Stomach smooth muscle (tissue), 2 donors: ENCODE measurements around the gene MAGEB3.
"Not testable (repeated sequence)": the region's sequence is repeated elsewhere in the genome, so short reads cannot be mapped to it uniquely, and the experiment has no call there.

ENCODE experiments used
- H3K27ac ChIP-seq: one replicate; pipeline ENCODE4 v1.7.0; 2013; ENCODE audit warnings: mild to moderate bottlenecking, low read length, inconsistent platforms
- H3K27me3 ChIP-seq, 2 donors: one replicate each; pipeline ENCODE4 v1.7.0; 2013; ENCODE audit warnings: low read length in 2 of 2; ENCODE audit not compliant: insufficient read depth in 2 of 2, control insufficient read depth in 1 of 2
- H3K36me3 ChIP-seq, 2 donors: one replicate each; pipeline ENCODE4 v1.7.0; 2013; ENCODE audit warnings: low read length in 2 of 2; ENCODE audit not compliant: control insufficient read depth in 2 of 2, insufficient read depth in 2 of 2
- H3K4me1 ChIP-seq: one replicate; pipeline ENCODE4 v1.7.0; 2013; ENCODE audit warnings: low read length; ENCODE audit not compliant: control insufficient read depth, insufficient read depth
- H3K4me3 ChIP-seq, 2 donors: one replicate each; pipeline ENCODE4 v1.7.0; 2013; ENCODE audit warnings: low read length in 2 of 2
- H3K9ac ChIP-seq, 2 donors: one replicate each; pipeline ENCODE4 v1.7.0; 2013; ENCODE audit warnings: low read length in 2 of 2, mild to moderate bottlenecking in 1 of 2
- H3K9me3 ChIP-seq, 2 donors: one replicate each; pipeline ENCODE4 v1.7.0; 2013; ENCODE audit warnings: low read length in 2 of 2; ENCODE audit not compliant: control insufficient read depth in 2 of 2
- donor health status: healthy.
- donor health status: Pancreatic carcinoma.

MAGEB3 gene

GRCh38 chrX:30230395-30230794, at the start of gene MAGEB3:
Gene MAGEB3 (plus strand): TSS chrX:30230657. CDS start chrX:30235925, 5,268 bp downstream.
- no peaks in the 10 kb centered on the region for H3K9me3 ChIP-seq
- H3K4me1 ChIP-seq: no peaks in the 10 kb centered on the region

GRCh38 chrX:30181353-30181752, 49.1 kb upstream of the MAGEB3 start:
- no peaks in the 10 kb centered on the region for H3K36me3 ChIP-seq
- H3K9ac ChIP-seq: no peak overlapping the region
- H3K4me3 ChIP-seq: no peak overlapping the region
- H3K27me3 ChIP-seq: peaks cover 0 to 6% of the 10 kb centered on the region in 2 donors
- H3K27ac ChIP-seq: no peak overlapping the region
- H3K4me1 ChIP-seq: no peaks in the 10 kb centered on the region
- H3K9me3 ChIP-seq: no peaks in the 10 kb centered on the region

More at GRCh38 chrX:30230395-30230794, at the start of gene MAGEB3:
- peaks cover 0 to 8% of the 10 kb centered on the region in 2 donors for H3K27me3 ChIP-seq
- H3K4me3 ChIP-seq: no peak within 1 kb of the TSS
- H3K36me3 ChIP-seq: no peaks in the 10 kb centered on the region
- no peak within 1 kb of the TSS for H3K9ac ChIP-seq
- H3K27ac ChIP-seq: no peak within 1 kb of the TSS

- Histone ChIP-seq H3K27me3 (peaks cover 0 to 6% of the 10 kb centered on the region in 2 donors), H3K27ac (no peak overlapping the region), H3K36me3 (no peaks in the 10 kb centered on the region), H3K9me3 (no peaks in the 10 kb centered on the region), H3K4me1 (no peaks in the 10 kb centered on the region), H3K4me3 (no peak overlapping the region), H3K9ac (no peak overlapping the region)
Measured at GRCh38 chrX:30183554-30183953, 46.9 kb upstream of the MAGEB3 start.

- no peaks in the 10 kb centered on the region for H3K9me3 ChIP-seq
- H3K36me3 ChIP-seq: no peaks in the 10 kb centered on the region
- no peak overlapping the region for H3K27ac ChIP-seq
- H3K27me3 ChIP-seq: peaks cover 0 to 3% of the 10 kb centered on the region in 2 donors
- no peak overlapping the region for H3K4me3 ChIP-seq
- no peaks in the 10 kb centered on the region for H3K4me1 ChIP-seq
- no peak overlapping the region for H3K9ac ChIP-seq
Measured at GRCh38 chrX:30190426-30190825, 40.0 kb upstream of the MAGEB3 start.

- H3K36me3 ChIP-seq, H3K27me3 ChIP-seq, H3K9me3 ChIP-seq, H3K9ac ChIP-seq, H3K4me3 ChIP-seq, H3K27ac ChIP-seq, H3K4me1 ChIP-seq: not testable (repeated sequence)
Measured at GRCh38 chrX:30193910-30194309, 36.5 kb upstream of the MAGEB3 start.

DNA sequence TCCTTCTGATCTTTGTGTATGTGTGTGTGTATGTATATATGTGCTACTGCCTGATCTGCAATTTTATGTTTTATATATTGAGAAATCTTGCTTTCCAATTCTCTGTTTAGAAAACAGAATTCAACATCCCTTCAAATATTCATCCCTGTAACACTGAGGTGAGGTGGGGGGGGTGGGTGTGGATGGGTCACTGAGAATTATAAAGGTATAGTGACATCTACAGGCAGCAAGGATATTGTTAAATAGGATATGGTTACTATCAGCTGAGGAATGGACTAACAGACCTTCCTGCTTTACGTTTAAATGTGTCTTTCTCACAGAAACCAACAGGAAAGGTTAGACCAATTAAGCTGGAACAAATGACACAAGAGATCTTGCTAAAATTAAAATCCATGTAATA, 34.1 kb upstream of the MAGEB3 start:
- Histone ChIP-seq H3K36me3 (no peaks in the 10 kb centered on the region), H3K9ac (no peak overlapping the region), H3K27me3 (no peaks in the 10 kb centered on the region), H3K27ac (no peak overlapping the region), H3K9me3 (no peaks in the 10 kb centered on the region), H3K4me1 (no peaks in the 10 kb centered on the region), H3K4me3 (no peak overlapping the region)

DNA sequence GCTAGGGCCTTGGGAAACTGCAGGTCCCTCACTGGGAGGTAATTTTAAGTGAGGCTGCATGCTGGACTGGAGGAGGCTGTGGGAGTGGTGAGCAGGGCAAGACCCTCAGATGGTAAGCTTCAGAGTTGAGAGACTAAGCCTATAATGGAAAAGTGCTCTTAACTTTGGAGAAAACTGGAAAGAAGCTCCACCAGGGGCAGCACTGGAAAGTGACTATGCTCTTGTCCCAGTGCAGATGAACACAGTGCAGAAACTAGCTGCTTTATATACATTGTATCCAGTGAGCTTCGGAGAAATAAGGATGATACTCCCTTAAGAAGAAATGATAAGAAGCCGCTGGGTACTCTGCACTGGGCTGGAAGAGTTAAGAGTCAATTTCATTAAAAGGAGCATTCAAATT, 18.3 kb upstream of the MAGEB3 start:
- no peaks in the 10 kb centered on the region for H3K36me3 ChIP-seq
- no peaks in the 10 kb centered on the region for H3K4me1 ChIP-seq

GRCh38 chrX:30215357-30215843, 15.1 kb upstream of the MAGEB3 start, which contains the start of gene MAGEB2:
Gene MAGEB2 (plus strand): TSS chrX:30215563. CDS start chrX:30218581, 3,018 bp downstream.
- peaks cover 0 to 4% of the 10 kb centered on the region in 2 donors for H3K27me3 ChIP-seq

More for the DNA sequence above, 18.3 kb upstream of the MAGEB3 start:
- Histone ChIP-seq H3K9ac (no peak overlapping the region), H3K9me3 (no peaks in the 10 kb centered on the region), H3K4me3 (no peak overlapping the region), H3K27me3 (peaks cover 0 to 13% of the 10 kb centered on the region in 2 donors), H3K27ac (no peak overlapping the region)

DNA sequence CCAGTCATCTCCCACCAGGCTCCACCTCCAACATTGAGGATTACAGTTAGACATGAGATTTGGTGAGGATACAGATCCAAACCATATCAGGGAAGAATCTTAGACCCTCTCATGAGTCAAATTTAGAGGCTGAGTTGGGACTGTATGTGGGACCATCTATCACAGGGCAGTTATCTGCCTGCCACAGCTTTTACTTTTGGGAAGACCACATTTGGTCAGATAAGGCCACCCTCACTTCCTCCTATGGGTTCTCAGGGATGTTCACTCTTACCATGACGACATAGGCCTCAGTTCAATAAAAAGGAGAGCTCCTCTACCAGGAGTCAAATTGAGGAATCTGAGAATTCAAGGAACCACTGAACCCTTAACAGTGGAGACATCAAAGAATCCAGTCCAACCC, 13.0 kb upstream of the MAGEB3 start:
- no peak overlapping the region for H3K4me3 ChIP-seq
- no peak overlapping the region for H3K27ac ChIP-seq
- no peaks in the 10 kb centered on the region for H3K4me1 ChIP-seq
- H3K9ac ChIP-seq: no peak overlapping the region
- H3K36me3 ChIP-seq: no peaks in the 10 kb centered on the region
- H3K27me3 ChIP-seq: peaks cover 0 to 4% of the 10 kb centered on the region in 2 donors
- H3K9me3 ChIP-seq: no peaks in the 10 kb centered on the region

More at GRCh38 chrX:30215357-30215843, 15.1 kb upstream of the MAGEB3 start, which contains the start of gene MAGEB2:
- Histone ChIP-seq H3K4me3 (no peak within 1 kb of the TSS), H3K27ac (no peak within 1 kb of the TSS), H3K36me3 (no peaks in the 10 kb centered on the region), H3K4me1 (no peaks in the 10 kb centered on the region), H3K9ac (no peak within 1 kb of the TSS), H3K9me3 (no peaks in the 10 kb centered on the region)

GRCh38 chrX:30219372-30219771, 11.1 kb upstream of the MAGEB3 start:
- H3K4me1 ChIP-seq: no peaks in the 10 kb centered on the region

GRCh38 chrX:30220661-30221060, 9.8 kb upstream of the MAGEB3 start:
- no peaks in the 10 kb centered on the region for H3K36me3 ChIP-seq
- no peak overlapping the region for H3K9ac ChIP-seq
- peaks cover 0 to 3% of the 10 kb centered on the region in 2 donors for H3K9me3 ChIP-seq
- no peak overlapping the region for H3K4me3 ChIP-seq
- H3K4me1 ChIP-seq: no peaks in the 10 kb centered on the region
- no peaks in the 10 kb centered on the region for H3K27me3 ChIP-seq
- no peak overlapping the region for H3K27ac ChIP-seq

More at GRCh38 chrX:30219372-30219771, 11.1 kb upstream of the MAGEB3 start:
- Histone ChIP-seq H3K9ac (no peak overlapping the region), H3K36me3 (no peaks in the 10 kb centered on the region), H3K9me3 (peaks cover 0 to 3% of the 10 kb centered on the region in 2 donors), H3K4me3 (no peak overlapping the region), H3K27ac (no peak overlapping the region), H3K27me3 (peaks cover 0 to 2% of the 10 kb centered on the region in 2 donors)
